SK-N-MC (cell line): ENCODE results near the gene RELN.

Experiments used
- EZH2 ChIP-seq: fragments of 200-600 bp; sonication (generic); IDR thresholded peaks from one replicate; pipeline ENCODE4 v1.6.1; 2017; ENCODE audit warnings: antibody characterized with exemption
- FOXP2 ChIP-seq: optimal IDR thresholded peaks from 2 replicates; pipeline ENCODE3; 2011; ENCODE audit warnings: mild to moderate bottlenecking, moderate library complexity; ENCODE audit not compliant: insufficient read depth; ENCODE audit errors: extremely low read length, control extremely low read depth
- POLR2AphosphoS5 ChIP-seq: IDR thresholded peaks from 2 replicates; pipeline ENCODE4 v1.6.1; 2012; ENCODE audit warnings: mild to moderate bottlenecking, low read depth, low read length, borderline replicate concordance

- TF ChIP-seq POLR2AphosphoS5: no peak
- TF ChIP-seq EZH2: no peak
- no peak for TF ChIP-seq FOXP2
Measured at GRCh38 chr7:103718482-103719061, 270.9 kb downstream of the RELN start.
